SU-DHL-6 (cell line): ENCODE results near the gene MMP14.

Experiments used
- H2AFZ ChIP-seq: fragments of 200-600 bp; sonication (generic); 2 replicates; pipeline ENCODE4 v1.6.1; 2014; ENCODE audit warnings: low read depth, mild to moderate bottlenecking, moderate library complexity, mixed read lengths, antibody characterized with exemption, low read length; ENCODE audit not compliant: severe bottlenecking
- H3F3A ChIP-seq: fragments of 200-600 bp; shearing (Covaris generic); 2 replicates; pipeline ENCODE4 v1.6.0; 2016; ENCODE audit warnings: antibody characterized with exemption, mild to moderate bottlenecking; ENCODE audit not compliant: insufficient read depth
- H3K27ac ChIP-seq: fragments of 200-600 bp; sonication (generic); 2 replicates; pipeline ENCODE4 v1.5.1; 2016; ENCODE audit warnings: low read depth, mild to moderate bottlenecking, low read length, moderate library complexity, mixed read lengths
- H3K27me3 ChIP-seq: fragments of 200-600 bp; sonication (generic), shearing (Covaris generic); 2 replicates; pipeline ENCODE4 v1.6.0; 2014; ENCODE audit warnings: mild to moderate bottlenecking, low read length
- H3K36me3 ChIP-seq: fragments of 200-600 bp; sonication (generic); 2 replicates; pipeline ENCODE4 v1.6.1; 2014; ENCODE audit warnings: mild to moderate bottlenecking, low read length, mixed read lengths
- H3K4me2 ChIP-seq: fragments of 300-600, 200-600 bp; shearing (Covaris generic), sonication (generic); 2 replicates; pipeline ENCODE4 v1.6.0; 2014; ENCODE audit warnings: low read length, low read depth, mild to moderate bottlenecking; ENCODE audit not compliant: poor library complexity, severe bottlenecking
- H3K4me3 ChIP-seq: fragments of 200-600 bp; sonication (generic); 2 replicates; pipeline ENCODE4 v1.5.1; 2014; ENCODE audit warnings: antibody characterized with exemption, low read length, mild to moderate bottlenecking, mixed read lengths; ENCODE audit not compliant: insufficient read depth, poor library complexity, severe bottlenecking
- H3K79me2 ChIP-seq: fragments of 200-600 bp; sonication (generic); 2 replicates; pipeline ENCODE4 v1.6.1; 2014; ENCODE audit warnings: mild to moderate bottlenecking, low read length, moderate library complexity; ENCODE audit not compliant: insufficient read depth
- H3K9ac ChIP-seq: fragments of 200-600 bp; sonication (generic); 2 replicates; pipeline ENCODE4 v1.7.0; 2014; ENCODE audit warnings: mild to moderate bottlenecking, low read length
- H3K9me2 ChIP-seq: fragments of 200-600 bp; sonication (generic); replicated peaks from 2 replicates; pipeline ENCODE4 v1.6.1; 2014; ENCODE audit warnings: low read length; ENCODE audit not compliant: insufficient read depth
- H3K9me3 ChIP-seq: fragments of 200-600 bp; sonication (generic); 2 replicates; pipeline ENCODE4 v1.6.1; 2014; ENCODE audit warnings: low read length, mixed read lengths; ENCODE audit not compliant: insufficient read depth
- H4K20me1 ChIP-seq: fragments of 200-600 bp; sonication (generic); 2 replicates; pipeline ENCODE4 v1.6.1; 2014; ENCODE audit warnings: low read depth, mild to moderate bottlenecking, antibody characterized with exemption, low read length, moderate library complexity, mixed read lengths
- CTCF ChIP-seq: fragments of 200-600 bp; sonication (generic); IDR thresholded peaks from one replicate; pipeline ENCODE4 v1.5.1; 2017; ENCODE audit warnings: antibody characterized with exemption, mild to moderate bottlenecking, low read length, moderate library complexity; ENCODE audit not compliant: insufficient read depth, poor library complexity, severe bottlenecking
- EZH2phosphoT487 ChIP-seq: fragments of 200-600 bp; sonication (generic), shearing (Covaris generic); conservative IDR thresholded peaks from 2 replicates; pipeline ENCODE4 v1.6.1; 2018; ENCODE audit warnings: mild to moderate bottlenecking, antibody characterized with exemption, low read length, moderate library complexity, mixed read lengths

The MMP14 gene

GRCh38 chr14:22893706-22894105 is 57.3 kb downstream of the MMP14 start:
- Histone ChIP-seq H3K9me3 (no peaks in the 10 kb centered on the region), H3K79me2 (no peaks in the 10 kb centered on the region), H3K27me3 (no peaks in the 10 kb centered on the region), H3K4me3 (no peak overlapping the region), H3K9ac (no peak overlapping the region), H3K36me3 (no peaks in the 10 kb centered on the region), H2AFZ (no peak overlapping the region), H3K9me2 (no peaks in the 10 kb centered on the region), H4K20me1 (no peaks in the 10 kb centered on the region), H3K4me2 (no peak overlapping the region), H3K27ac (no peak overlapping the region), H3F3A (no peaks in the 10 kb centered on the region)
- TF ChIP-seq EZH2phosphoT487 (no peak), CTCF (no peak)

GRCh38 chr14:22895402-22895801 is 59.0 kb downstream of the MMP14 start:
- TF ChIP-seq EZH2phosphoT487, result no peak
- no peak for TF ChIP-seq CTCF
- Histone ChIP-seq H3K27ac (no peak overlapping the region), H3K9me3 (no peaks in the 10 kb centered on the region), H3K27me3 (no peaks in the 10 kb centered on the region), H3K4me3 (no peak overlapping the region), H3K36me3 (no peaks in the 10 kb centered on the region), H3K9me2 (no peaks in the 10 kb centered on the region), H3K79me2 (no peaks in the 10 kb centered on the region), H3K4me2 (no peak overlapping the region), H3F3A (0 out of 2 replicates have a peak, but pooled peaks cover 2% of the 10 kb centered on the region), H3K9ac (no peak overlapping the region), H2AFZ (no peak overlapping the region), H4K20me1 (no peaks in the 10 kb centered on the region)

GRCh38 chr14:22896356-22896755 is 60.0 kb downstream of the MMP14 start:
- Histone ChIP-seq H3K9ac (no peak overlapping the region), H3K27me3 (no peaks in the 10 kb centered on the region), H3K9me3 (no peaks in the 10 kb centered on the region), H3K27ac (no peak overlapping the region), H3K9me2 (no peaks in the 10 kb centered on the region), H3K4me3 (no peak overlapping the region), H3F3A (0 out of 2 replicates have a peak, but pooled peaks cover 6% of the 10 kb centered on the region), H3K79me2 (no peaks in the 10 kb centered on the region), H2AFZ (no peak overlapping the region), H3K4me2 (no peak overlapping the region), H4K20me1 (no peaks in the 10 kb centered on the region), H3K36me3 (peaks cover under 1% of the 10 kb centered on the region; the same call in 1 of the 2 replicates)
- TF ChIP-seq EZH2phosphoT487 (no peak), CTCF (no peak)
